Erythroblast (primary cell): ENCODE measurements around the gene BOC.

ENCODE experiments used
- GATA1 ChIP-seq: IDR thresholded peaks from 2 replicates; pipeline ENCODE4 v1.6.1; 2011; ENCODE audit warnings: low read depth, mild to moderate bottlenecking, control low read depth, low read length, moderate library complexity
- POLR2A ChIP-seq: IDR thresholded peaks from 2 replicates; pipeline ENCODE4 v1.6.1; 2011; ENCODE audit warnings: mild to moderate bottlenecking, low read length

GRCh38 chr3:113211330-113212149 lies at the start of gene BOC:
- TF ChIP-seq POLR2A (no peak), GATA1 (no peak)
